8988T (cell line): Measurements from ENCODE around the gene MLANA.

Source experiments
- DNase-seq: peaks from one replicate; pipeline ENCODE4 v3.0.0; 2011

MLANA gene

GRCh38 chr9:5908918-5909317 is 18.2 kb downstream of the MLANA start:
- DNase-seq = no peak

- DNase-seq = no peak
Observed at GRCh38 chr9:5909976-5910375, 19.3 kb downstream of the MLANA start.

GRCh38 chr9:5910413-5911057 is 19.8 kb downstream of the MLANA start:
- no peak for DNase-seq

GRCh38 chr9:5915438-5915837 is 24.7 kb downstream of the MLANA start:
- DNase-seq = no peak

- DNase-seq = no peak
Observed at GRCh38 chr9:5917273-5917672, 26.6 kb downstream of the MLANA start.

- no peak for DNase-seq
Observed at GRCh38 chr9:5917888-5918287, 27.2 kb downstream of the MLANA start.

GRCh38 chr9:5918460-5918859 is 27.8 kb downstream of the MLANA start:
- DNase-seq = no peak

- DNase-seq = no peak
Observed at GRCh38 chr9:5920860-5921328, 30.2 kb downstream of the MLANA start.

GRCh38 chr9:5922192-5922591 is 31.5 kb downstream of the MLANA start:
- DNase-seq = no peak

- no peak for DNase-seq
Observed at GRCh38 chr9:5931657-5932056, 41.0 kb downstream of the MLANA start.

GRCh38 chr9:5938449-5938848 is 47.8 kb downstream of the MLANA start:
- DNase-seq = no peak

GRCh38 chr9:5939530-5939929 is 48.8 kb downstream of the MLANA start:
- DNase-seq = no peak

- DNase-seq = no peak
Observed at GRCh38 chr9:5941214-5941613, 50.5 kb downstream of the MLANA start.

- DNase-seq = no peak
Observed at GRCh38 chr9:5945112-5945511, 54.4 kb downstream of the MLANA start.

- DNase-seq = no peak
Observed at GRCh38 chr9:5947912-5948311, 57.2 kb downstream of the MLANA start.

- no peak for DNase-seq
Observed at GRCh38 chr9:5949103-5949699, 58.5 kb downstream of the MLANA start.

GRCh38 chr9:5950261-5950660 is 59.6 kb downstream of the MLANA start:
- no peak for DNase-seq

- no peak for DNase-seq
Observed at GRCh38 chr9:5951686-5952211, 61.1 kb downstream of the MLANA start.

- no peak for DNase-seq
Observed at GRCh38 chr9:5953743-5954707, 63.3 kb downstream of the MLANA start.

- DNase-seq = no peak
Observed at GRCh38 chr9:5957166-5957565, 66.5 kb downstream of the MLANA start.

- DNase-seq = no peak
Observed at GRCh38 chr9:5958273-5958672, 67.6 kb downstream of the MLANA start.
